HT-29 (cell line): ENCODE measurements around the gene CYSRT1. TPM values are rescaled to one million over a fixed set of nuclear protein-coding genes. Genes with fewer than 3 reads are reported as not detected.

ENCODE experiments used
- DNase-seq: peaks from one replicate; pipeline ENCODE4 v3.0.0-alpha.2; 2015; ENCODE audit warnings: low spot score
- total RNA-seq: library from RNA; depleted of rRNA; stranded (reverse); fragments of >200 nt; shearing (Covaris generic); gene quantifications from 2 replicates; pipeline ENCODE4 v1.2.3, GENCODE V29; 2014; rRNA removed

CYSRT1 gene
- total RNA-seq, 1 experiment from 2014 or later = 2.4 TPM

DNA sequence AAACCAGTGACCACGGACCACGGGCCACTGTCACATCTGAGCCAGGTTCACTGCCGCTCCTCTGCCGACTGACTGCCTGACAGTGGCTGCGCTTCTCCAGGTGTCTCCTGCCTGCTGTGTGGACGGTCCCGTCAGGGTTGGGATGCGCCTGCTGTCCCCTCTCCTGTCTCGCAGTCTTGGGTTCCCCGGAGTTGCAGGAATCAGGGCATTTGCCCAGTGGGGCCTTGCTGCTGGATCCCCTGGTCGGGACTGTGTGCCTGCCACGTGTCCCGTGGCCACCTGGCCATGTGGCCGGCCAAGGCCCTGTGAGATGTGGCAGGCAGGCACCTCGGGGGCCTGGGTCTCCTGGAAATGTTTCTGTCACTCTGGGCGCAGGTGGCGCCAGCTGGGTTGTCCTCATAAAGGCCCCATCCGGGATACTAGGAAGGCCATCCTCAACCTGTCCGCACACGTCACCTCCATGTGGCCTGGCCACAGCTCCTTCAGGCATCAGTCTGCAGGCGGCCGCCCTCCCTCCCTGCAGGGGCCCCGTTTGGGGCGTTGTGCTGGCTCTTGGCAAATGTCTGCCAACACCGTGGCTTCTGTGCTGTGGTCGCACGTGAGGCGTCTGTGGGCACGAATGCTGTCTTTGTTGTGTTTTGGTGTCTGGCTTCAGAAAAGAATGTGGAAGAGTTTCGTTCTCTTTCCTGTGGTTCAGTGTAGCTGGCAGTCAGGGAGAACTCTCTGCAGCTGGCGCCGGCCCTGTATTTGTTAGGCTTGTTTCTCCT, 46.1 kb downstream of the CYSRT1 start:
- DNase-seq = no peak

DNA sequence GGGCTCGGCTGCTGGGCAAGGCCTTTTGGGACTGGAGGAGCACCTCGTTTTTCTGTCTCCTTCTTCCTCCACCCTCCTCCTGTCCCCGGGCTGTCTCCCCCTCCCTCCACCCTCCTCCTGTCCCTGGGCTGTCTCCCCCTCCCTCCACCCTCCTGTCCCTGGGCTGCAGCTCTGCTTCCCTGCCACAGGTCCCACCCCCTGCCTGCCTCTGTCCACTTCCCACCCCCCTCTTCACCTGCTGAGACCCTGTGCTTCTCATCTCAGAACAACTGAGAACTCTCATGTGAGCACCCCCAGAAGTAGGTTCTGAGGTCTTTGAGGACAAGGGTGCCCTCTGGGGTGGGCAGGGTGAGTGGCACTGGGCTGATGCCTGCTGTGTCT, 46.7 kb downstream of the CYSRT1 start:
- DNase-seq = no peak

DNA sequence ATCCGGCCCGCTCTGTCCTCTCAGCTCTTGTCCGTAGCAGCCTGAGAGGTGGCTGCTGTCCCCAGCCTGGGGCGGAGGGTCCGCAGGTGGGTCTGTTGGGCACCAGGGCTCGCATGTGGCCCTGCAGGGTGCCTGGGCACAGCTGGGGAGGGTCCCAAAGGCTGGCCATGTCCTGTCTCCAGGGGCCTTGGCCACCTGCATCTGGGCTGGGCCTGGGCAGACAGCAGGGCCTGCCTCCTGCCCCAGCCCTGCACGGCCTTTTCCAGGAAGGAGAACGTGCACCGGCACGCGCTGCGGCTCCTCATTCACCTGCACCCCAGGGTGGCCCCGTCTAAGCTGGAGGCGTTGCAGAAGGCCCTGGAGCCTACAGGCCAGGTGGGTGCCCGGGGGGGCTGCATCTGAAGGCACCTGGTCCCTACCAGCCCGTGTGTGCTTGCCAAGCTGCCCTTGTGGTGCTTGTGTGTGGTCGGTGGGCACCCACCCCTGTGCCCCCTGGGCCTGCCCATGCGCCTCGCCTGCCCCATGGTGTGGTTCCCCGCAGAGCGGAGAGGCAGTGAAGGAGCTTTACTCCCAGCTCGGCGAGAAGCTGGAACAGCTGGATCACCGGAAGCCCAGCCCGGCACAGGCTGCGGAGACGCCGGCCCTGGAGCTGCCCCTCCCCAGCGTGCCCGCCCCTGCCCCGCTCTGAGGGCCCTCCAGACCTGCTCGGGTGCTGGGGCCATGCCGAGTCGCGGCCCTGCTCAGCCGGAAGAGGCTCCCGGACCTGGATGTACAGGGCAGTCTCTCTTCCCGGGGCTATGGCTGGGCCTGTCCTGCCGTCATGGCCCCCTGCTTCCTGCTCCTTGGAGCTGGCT, 47.5 kb downstream of the CYSRT1 start:
- DNase-seq = no peak

DNA sequence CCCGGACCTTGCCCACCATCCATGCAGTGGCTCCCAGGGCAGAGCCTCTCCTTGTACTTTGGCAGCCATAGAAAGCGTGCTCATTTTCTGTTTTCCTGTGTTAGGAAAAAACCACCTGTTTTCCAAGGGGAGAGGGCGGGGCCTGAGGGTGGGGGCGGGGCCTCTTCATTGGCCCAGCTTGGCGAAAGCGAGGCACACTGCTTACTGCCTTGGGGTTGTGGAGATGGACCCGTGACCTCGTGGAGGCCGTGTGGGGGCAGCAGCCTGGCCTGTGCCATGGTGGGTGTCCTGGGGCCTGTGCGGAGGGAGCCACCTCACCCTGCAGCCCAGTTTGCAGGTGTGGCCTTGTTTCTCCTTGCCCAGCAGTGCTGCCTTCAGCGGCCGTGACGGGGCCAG, 48.1 kb downstream of the CYSRT1 start:
- no peak for DNase-seq

DNA sequence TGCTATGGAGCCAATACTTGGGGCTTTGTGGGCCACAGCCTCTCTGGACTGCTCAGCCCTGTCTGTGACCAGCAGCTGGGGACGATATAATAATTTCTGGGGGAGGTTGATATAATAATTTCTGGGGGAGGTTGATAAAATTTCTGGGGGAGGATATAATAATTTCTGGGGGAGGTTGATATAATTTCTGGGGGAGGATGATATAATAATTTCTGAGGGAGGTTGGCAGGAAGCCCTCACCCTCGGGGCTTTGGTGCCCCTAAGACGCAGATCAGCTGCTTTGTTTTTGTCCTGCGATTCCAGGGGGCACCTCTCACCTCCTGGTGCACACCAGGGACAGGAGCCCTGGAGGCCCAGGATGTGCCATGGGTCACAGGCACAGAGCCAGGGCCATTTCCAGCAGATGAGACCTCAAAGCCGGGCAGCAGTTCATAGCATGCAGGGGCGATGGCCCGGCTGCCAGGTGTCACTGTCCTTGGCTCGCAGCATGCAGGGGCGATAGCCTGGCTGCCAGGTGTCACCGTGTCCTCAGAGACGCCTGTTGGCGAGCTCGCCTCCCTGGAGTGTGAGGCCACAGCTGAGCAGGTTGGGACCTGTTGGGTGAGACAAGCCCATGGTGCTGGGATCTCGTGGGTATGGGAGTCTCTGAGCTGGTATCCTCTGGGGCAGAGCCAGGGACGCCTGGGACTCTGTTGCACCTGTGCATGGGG, 48.8 kb downstream of the CYSRT1 start:
- DNase-seq = no peak

DNA sequence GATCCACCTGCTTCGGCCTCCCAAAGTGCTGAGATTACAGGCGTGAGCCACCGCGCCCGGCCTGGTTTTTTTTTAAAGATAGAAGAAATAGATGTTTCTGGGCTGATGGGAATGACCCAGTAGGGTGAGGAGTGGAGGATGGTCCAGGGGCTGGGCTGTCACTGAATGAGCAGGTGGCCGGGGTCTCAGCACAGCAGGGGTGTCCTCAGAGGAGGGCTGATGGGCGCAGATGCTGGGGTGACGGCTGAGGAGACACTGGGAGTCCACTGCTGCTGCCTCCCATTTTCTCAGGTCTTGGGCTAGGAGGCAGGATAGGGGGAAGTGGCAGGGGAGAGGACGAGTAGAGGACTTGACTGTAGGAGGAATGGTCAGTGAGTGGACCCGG, 50.2 kb downstream of the CYSRT1 start:
- no peak for DNase-seq

Other genes starting within 250 kb of the CYSRT1 start
- not detected in 2 replicates for gene PTGDS, start 247.7 kb upstream of the CYSRT1 start, total RNA-seq
- gene LCNL1, start 242.2 kb upstream of the CYSRT1 start, total RNA-seq = not detected in 2 replicates
- gene PAXX, start 232.8 kb upstream of the CYSRT1 start, total RNA-seq = 169 and 179 TPM in 2 replicates
- gene CLIC3, start 228.6 kb upstream of the CYSRT1 start, total RNA-seq = 17.0 and 24.1 TPM in 2 replicates
- gene ABCA2, start 196.9 kb upstream of the CYSRT1 start, total RNA-seq = 92.6 and 99.9 TPM in 2 replicates
- gene FUT7, start 193.1 kb upstream of the CYSRT1 start, total RNA-seq = 0.36 and 0.42 TPM in 2 replicates
- gene NPDC1, start 179.0 kb upstream of the CYSRT1 start, total RNA-seq = 59.9 and 84.3 TPM in 2 replicates
- 2.5 and 2.7 TPM in 2 replicates for gene ENTPD2, start 171.1 kb upstream of the CYSRT1 start, total RNA-seq
- gene SAPCD2, start 154.6 kb upstream of the CYSRT1 start, total RNA-seq = 217 and 239 TPM in 2 replicates
- 3.7 and 5.3 TPM in 2 replicates for gene UAP1L1, start 147.7 kb upstream of the CYSRT1 start, total RNA-seq
- 82.2 and 104 TPM in 2 replicates for gene MAN1B1, start 138.2 kb upstream of the CYSRT1 start, total RNA-seq
- gene DPP7, start 110.4 kb upstream of the CYSRT1 start, total RNA-seq = 290 and 324 TPM in 2 replicates
- gene GRIN1, start 86.0 kb upstream of the CYSRT1 start, total RNA-seq = 0.39 and 3.0 TPM in 2 replicates
- gene LRRC26, start 55.1 kb upstream of the CYSRT1 start, total RNA-seq = 0.43 and 0.44 TPM in 2 replicates
- not detected in 2 replicates for gene TMEM210, start 53.1 kb upstream of the CYSRT1 start, total RNA-seq
- 60.6 and 64.0 TPM in 2 replicates for gene ANAPC2, start 36.6 kb upstream of the CYSRT1 start, total RNA-seq
- 184 and 208 TPM in 2 replicates for gene SSNA1, start 36.5 kb upstream of the CYSRT1 start, total RNA-seq
- gene TPRN, start 24.4 kb upstream of the CYSRT1 start, total RNA-seq = 63.1 and 66.3 TPM in 2 replicates
- 44.7 and 51.5 TPM in 2 replicates for gene TMEM203, start 19.5 kb upstream of the CYSRT1 start, total RNA-seq
- gene NDOR1, start 19.5 kb upstream of the CYSRT1 start, total RNA-seq = 19.0 and 23.9 TPM in 2 replicates
- 0.55 and 1.7 TPM in 2 replicates for gene RNF208, start 2.9 kb upstream of the CYSRT1 start, total RNA-seq
- 0.38 TPM in 1 of 2 replicates, not detected in the other for gene RNF224, start 2.3 kb downstream of the CYSRT1 start, total RNA-seq
- gene SLC34A3, start 5.7 kb downstream of the CYSRT1 start, total RNA-seq = 0.15 TPM in 1 of 2 replicates, not detected in the other
- gene TUBB4B, start 16.1 kb downstream of the CYSRT1 start, total RNA-seq = 607 and 627 TPM in 2 replicates
- gene STPG3, start 26.1 kb downstream of the CYSRT1 start, total RNA-seq = not detected in 2 replicates
- gene NELFB, start 30.2 kb downstream of the CYSRT1 start, total RNA-seq = 111 and 115 TPM in 2 replicates
- 210 and 226 TPM in 2 replicates for gene TOR4A, start 52.6 kb downstream of the CYSRT1 start, total RNA-seq
- gene NRARP, start 77.1 kb downstream of the CYSRT1 start, total RNA-seq = 107 and 116 TPM in 2 replicates
- gene EXD3, start 198.0 kb downstream of the CYSRT1 start, total RNA-seq = 7.6 and 14.1 TPM in 2 replicates
- gene NOXA1, start 198.2 kb downstream of the CYSRT1 start, total RNA-seq = 1.5 and 3.7 TPM in 2 replicates
- gene ENTPD8, start 216.2 kb downstream of the CYSRT1 start, total RNA-seq = 0.76 and 1.3 TPM in 2 replicates
- 74.4 and 77.7 TPM in 2 replicates for gene NSMF, start 234.2 kb downstream of the CYSRT1 start, total RNA-seq